HCT116 (cell line): ENCODE measurements around the gene F7. TPM values are rescaled to one million over a fixed set of nuclear protein-coding genes. Genes with fewer than 3 reads are reported as not detected.

Source experiments
- ATAC-seq: fragments of 200-7000 bp; cut with Tn5 transposase; 2 replicates; pipeline ENCODE4 v1.9.1; 2020; ENCODE audit warnings: mild to moderate bottlenecking, moderate library complexity
- BruUV-seq: library from RNA; stranded (reverse); fragments of 400-500 nt; replicated peaks from 2 replicates; lab custom pipeline; 2021; lab: Mats Ljungman, UMichigan
- CTCF ChIA-PET: fragments of 300-600 bp; sonication (Branson Sonifier 250); formaldehyde crosslinking; loops from one replicate; lab custom pipeline; 2021; ENCODE audit warnings: antibody characterized with exemption; lab: Charles Lee
- POLR2A ChIA-PET: fragments of 300-600, 350-600 bp; sonication (Branson Sonifier 250); formaldehyde crosslinking; loops from one replicate; lab custom pipeline; 2021; ENCODE audit warnings: antibody characterized with exemption; lab: Charles Lee
- RAD21 ChIA-PET, 2 experiments: fragments of 300-600 bp; sonication (Branson Sonifier 250); formaldehyde crosslinking; loops; one replicate each; lab custom pipeline; 2023; ENCODE audit warnings: low total read pairs in 2 of 2; ENCODE audit not compliant: uncharacterized antibody in 2 of 2, unreplicated experiment in 2 of 2, low non-redundant PET in 1 of 2; lab: Charles Lee
- DNase-seq: peaks from one replicate; pipeline ENCODE4 v3.0.0-alpha.2; 2010; ENCODE audit warnings: low read depth, low spot score
- H2AFZ ChIP-seq: fragments of 200-600 bp; shearing (Covaris generic), sonication (generic); 2 replicates; pipeline ENCODE4 v1.6.1; 2017; ENCODE audit warnings: low read depth, mixed run types, mixed read lengths, antibody characterized with exemption, low read length; ENCODE audit not compliant: poor library complexity, severe bottlenecking
- H3K27ac ChIP-seq: 2 replicates; pipeline ENCODE4 v1.5.1; 2012; ENCODE audit warnings: low read depth, low read length
- H3K27me3 ChIP-seq: fragments of 200-600 bp; sonication (generic); 2 replicates; pipeline ENCODE4 v1.6.1; 2016; ENCODE audit warnings: mixed run types, low read length, mixed read lengths; ENCODE audit not compliant: insufficient read depth
- H3K36me3 ChIP-seq, 2 experiments: fragments of 200-500 bp in 1 of 2; fragments of 200-600 bp in 1 of 2; sonication (Bioruptor generic) in 1 of 2; sonication (generic) in 1 of 2; 2 replicates each; pipeline versions ENCODE4 v1.5.1 to v1.6.1; 2014 to 2016; ENCODE audit warnings: low read length in 2 of 2, inconsistent platforms in 1 of 2, mixed read lengths in 1 of 2, mixed run types in 1 of 2; ENCODE audit not compliant: insufficient read depth in 2 of 2, control insufficient read depth in 1 of 2
- H3K4me1 ChIP-seq, 2 experiments: fragments of 200-600 bp in 1 of 2; sonication (generic) in 1 of 2; 2 replicates each; pipeline versions ENCODE4 v1.5.1 to v1.6.1; 2012 to 2017; ENCODE audit warnings: low read length in 2 of 2, inconsistent platforms in 1 of 2, mild to moderate bottlenecking in 1 of 2, mixed read lengths in 1 of 2, mixed run types in 1 of 2, moderate library complexity in 1 of 2; ENCODE audit not compliant: insufficient read depth in 2 of 2, control insufficient read depth in 1 of 2
- H3K4me2 ChIP-seq: fragments of 200-600 bp; sonication (generic); 2 replicates; pipeline ENCODE4 v1.6.1; 2017; ENCODE audit warnings: mixed run types, low read length, mixed read lengths
- H3K4me3 ChIP-seq, 2 experiments: fragments of 200-600 bp in 1 of 2; sonication (generic) in 1 of 2; replicated peaks in 1 of 2; 2 replicates each; pipeline ENCODE4 v1.5.1; 2011 to 2016; ENCODE audit warnings: low read length in 2 of 2, control low read depth in 1 of 2, low read depth in 1 of 2, mild to moderate bottlenecking in 1 of 2, mixed read lengths in 1 of 2, mixed run types in 1 of 2
- H3K79me2 ChIP-seq: fragments of 200-600 bp; sonication (generic); 2 replicates; pipeline ENCODE4 v1.6.1; 2017; ENCODE audit warnings: mild to moderate bottlenecking, mixed run types, low read length, moderate library complexity, mixed read lengths; ENCODE audit not compliant: insufficient read depth
- H3K9ac ChIP-seq: fragments of 200-600 bp; sonication (generic); 2 replicates; pipeline ENCODE4 v1.6.1; 2016; ENCODE audit warnings: low read length, mixed read lengths
- H3K9me2 ChIP-seq: fragments of 200-600 bp; sonication (generic), shearing (Covaris generic); 2 replicates; pipeline ENCODE4 v1.6.1; 2017; ENCODE audit warnings: mixed run types, mild to moderate bottlenecking, moderate library complexity; ENCODE audit not compliant: insufficient read depth
- H3K9me3 ChIP-seq, 2 experiments: fragments of 200-500 bp in 1 of 2; fragments of 200-600 bp in 1 of 2; sonication (Bioruptor generic) in 1 of 2; sonication (generic) in 1 of 2; 2 replicates each; pipeline ENCODE4 v1.6.1; 2014 to 2017; ENCODE audit warnings: low read length in 2 of 2, mixed read lengths in 2 of 2, inconsistent platforms in 1 of 2, low read depth in 1 of 2, mild to moderate bottlenecking in 1 of 2, mixed run types in 1 of 2, moderate library complexity in 1 of 2; ENCODE audit not compliant: control insufficient read depth in 1 of 2, insufficient read depth in 1 of 2
- H4K20me1 ChIP-seq: fragments of 200-600 bp; sonication (generic), shearing (Covaris generic); 2 replicates; pipeline ENCODE4 v1.6.1; 2017; ENCODE audit warnings: mixed run types, mild to moderate bottlenecking, moderate library complexity; ENCODE audit not compliant: insufficient read depth
- CEBPB ChIP-seq: IDR thresholded peaks from 2 replicates; pipeline ENCODE4 v1.6.1; 2012; ENCODE audit warnings: low read depth
- EGR1 ChIP-seq: IDR thresholded peaks from 2 replicates; pipeline ENCODE4 v1.6.1; 2012; ENCODE audit warnings: low read depth
- ELF1 ChIP-seq: IDR thresholded peaks from 2 replicates; pipeline ENCODE4 v1.6.1; 2012; ENCODE audit warnings: low read depth, borderline replicate concordance
- EZH2phosphoT487 ChIP-seq: fragments of 200-600 bp; IDR thresholded peaks from 2 replicates; pipeline ENCODE4 v1.6.1; 2018; ENCODE audit warnings: antibody characterized with exemption, borderline replicate concordance
- POLR2A ChIP-seq: IDR thresholded peaks from 2 replicates; pipeline ENCODE4 v1.7.0; 2011; ENCODE audit warnings: borderline replicate concordance; ENCODE audit not compliant: insufficient read depth, insufficient read length; ENCODE audit errors: extremely low read depth
- POLR2AphosphoS5 ChIP-seq: IDR thresholded peaks from 2 replicates; pipeline ENCODE4 v1.6.1; 2011; ENCODE audit warnings: mild to moderate bottlenecking, low read depth, low read length, moderate library complexity
- SIN3A ChIP-seq: IDR thresholded peaks from 2 replicates; pipeline ENCODE4 v1.6.1; 2012; ENCODE audit warnings: low read depth
- SP1 ChIP-seq: IDR thresholded peaks from 2 replicates; pipeline ENCODE4 v1.6.1; 2012; ENCODE audit warnings: low read depth
- SRF ChIP-seq: IDR thresholded peaks from 2 replicates; pipeline ENCODE4 v1.6.1; 2012; ENCODE audit warnings: low read depth
- YY1 ChIP-seq: IDR thresholded peaks from 2 replicates; pipeline ENCODE4 v1.6.1; 2011; ENCODE audit warnings: low read length, low read depth, moderate library complexity, mild to moderate bottlenecking; ENCODE audit not compliant: insufficient replicate concordance; ENCODE audit errors: extremely low read depth
- ZFX ChIP-seq: fragments of 450-650 bp; IDR thresholded peaks from 2 replicates; pipeline ENCODE4 v1.6.1; 2017
- intact Hi-C: fragments of 100-400 bp; cut with micrococcal nuclease; formaldehyde crosslinking; loops from 2 replicates; pipeline ENCODE4 v1.10.0; 2022
- total RNA-seq: library from RNA; stranded (reverse); gene quantifications from one replicate; pipeline ENCODE4 v1.2.1, GENCODE V29; 2021; ENCODE audit not compliant: unreplicated experiment
- TF ChIP-seq, protein P1 (sequence below): IDR thresholded peaks from 2 replicates; pipeline ENCODE4 v1.6.1; 2012
- TF ChIP-seq, protein P2 (sequence below): IDR thresholded peaks from 2 replicates; pipeline ENCODE4 v1.6.1; 2012; ENCODE audit warnings: low read depth

The F7 gene
- total RNA-seq, 1 experiment from 2014 or later: not detected

DNA sequence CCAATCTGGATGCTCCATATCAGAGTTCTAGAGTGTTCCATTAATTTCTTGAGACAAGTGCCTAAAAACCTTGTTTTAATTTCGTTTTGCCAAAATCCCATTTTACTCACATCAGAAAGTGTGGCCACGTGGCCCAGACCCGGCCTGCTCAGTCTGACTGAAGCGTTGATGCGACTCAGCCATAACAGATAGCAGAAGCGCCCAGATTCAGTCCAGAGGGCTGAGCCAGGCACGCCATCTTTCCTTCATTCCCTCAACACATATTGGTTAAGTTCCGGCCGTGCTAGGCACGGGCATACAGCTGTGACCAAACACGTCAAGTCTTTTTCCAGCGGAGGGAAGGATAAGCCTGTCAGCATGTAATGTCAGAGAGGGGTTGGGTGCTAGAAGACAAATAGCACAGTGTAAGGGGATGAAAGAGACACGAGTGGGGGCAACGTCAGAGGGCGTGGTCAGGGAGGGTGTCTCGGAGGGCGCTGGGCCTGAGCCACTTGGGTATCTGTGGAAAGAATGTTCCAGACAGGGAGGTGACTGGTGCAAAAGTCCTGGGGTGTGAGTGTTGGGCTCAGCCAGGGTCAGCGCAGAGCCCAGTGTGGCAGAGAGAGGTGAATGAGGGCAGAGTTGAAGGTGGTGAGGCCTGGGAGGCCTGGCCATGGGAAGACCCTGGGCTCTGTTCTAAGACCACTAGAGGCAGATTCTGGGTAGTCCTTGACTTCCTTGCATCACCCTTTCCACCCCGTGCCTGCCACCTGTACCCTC lies 20.1 kb downstream of the F7 start:
- no TSS peak for BruUV-seq

DNA sequence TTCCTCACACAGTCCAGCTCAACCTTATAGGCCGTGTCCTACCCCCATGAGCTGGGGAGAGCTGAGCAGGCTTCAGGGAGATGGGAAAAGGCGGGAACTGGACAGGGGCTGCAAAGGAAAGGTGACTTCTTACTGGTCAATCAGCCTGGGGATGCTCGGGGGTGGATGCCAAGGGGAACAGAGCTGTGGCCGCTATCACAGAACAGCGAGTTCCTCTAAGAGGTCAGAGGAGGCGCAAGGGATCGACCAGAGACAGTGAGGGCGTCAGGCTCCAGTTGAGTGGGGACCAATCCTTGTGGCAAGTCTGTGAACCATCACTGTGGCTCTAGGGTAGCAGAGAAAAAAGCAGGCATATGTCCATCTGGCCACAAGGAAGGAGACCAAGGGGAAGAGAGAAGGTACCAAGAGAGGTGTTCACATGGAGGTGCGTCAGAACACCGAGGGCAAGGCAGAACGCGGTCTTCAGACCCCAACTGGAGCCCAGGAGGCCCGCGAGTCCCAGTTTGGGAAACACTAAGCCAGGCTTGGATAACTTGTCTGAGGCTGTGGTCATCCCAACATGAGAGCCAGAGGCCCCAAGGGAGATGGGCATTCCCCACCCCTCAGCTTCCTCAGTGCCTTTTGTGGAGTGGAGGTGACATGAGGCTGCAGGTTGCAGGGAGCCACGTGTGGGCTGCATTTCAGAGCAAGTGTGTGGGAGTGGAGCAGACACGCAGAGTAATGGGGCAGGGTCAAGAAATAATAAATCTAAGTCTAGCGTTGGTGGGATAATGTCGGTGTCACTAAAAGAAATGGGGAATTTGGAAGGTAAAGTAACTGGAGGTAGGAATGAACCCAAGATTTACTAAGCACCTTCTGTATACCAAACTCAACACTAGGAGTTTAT lies 20.9 kb downstream of the F7 start:
- Histone ChIP-seq H3K4me2 (no peak overlapping the region), H3K27ac (no peak overlapping the region), H3K79me2 (no peaks in the 10 kb centered on the region), H3K36me3 (no peaks in the 10 kb centered on the region), H3K4me3 (no peak overlapping the region), H3K4me1 (peaks cover 4 to 14% of the 10 kb centered on the region in 2 experiments; a peak in 3 of 4 replicates), H4K20me1 (no peaks in the 10 kb centered on the region), H3K27me3 (peaks cover 11% of the 10 kb centered on the region; the same call in 1 of the 2 replicates), H3K9me3 (no peaks in the 10 kb centered on the region), H2AFZ (no peak overlapping the region), H3K9ac (no peak overlapping the region), H3K9me2 (no peaks in the 10 kb centered on the region)
- DNase-seq (no peak), ATAC-seq (no peak)
- intact Hi-C loops: no loop called here
- RAD21 ChIA-PET: no interaction called here
- POLR2A ChIA-PET: no interaction called here
- BruUV-seq: no TSS peak
- CTCF ChIA-PET: no interaction called here
- no peak for TF ChIP-seq SP1
- no peak for TF ChIP-seq EZH2phosphoT487
- no peak for TF ChIP-seq EGR1
- no peak for TF ChIP-seq CEBPB
- TF ChIP-seq, protein P1, sequence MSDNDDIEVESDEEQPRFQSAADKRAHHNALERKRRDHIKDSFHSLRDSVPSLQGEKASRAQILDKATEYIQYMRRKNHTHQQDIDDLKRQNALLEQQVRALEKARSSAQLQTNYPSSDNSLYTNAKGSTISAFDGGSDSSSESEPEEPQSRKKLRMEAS: no peak
- no peak for TF ChIP-seq POLR2A
- TF ChIP-seq, protein P2, sequence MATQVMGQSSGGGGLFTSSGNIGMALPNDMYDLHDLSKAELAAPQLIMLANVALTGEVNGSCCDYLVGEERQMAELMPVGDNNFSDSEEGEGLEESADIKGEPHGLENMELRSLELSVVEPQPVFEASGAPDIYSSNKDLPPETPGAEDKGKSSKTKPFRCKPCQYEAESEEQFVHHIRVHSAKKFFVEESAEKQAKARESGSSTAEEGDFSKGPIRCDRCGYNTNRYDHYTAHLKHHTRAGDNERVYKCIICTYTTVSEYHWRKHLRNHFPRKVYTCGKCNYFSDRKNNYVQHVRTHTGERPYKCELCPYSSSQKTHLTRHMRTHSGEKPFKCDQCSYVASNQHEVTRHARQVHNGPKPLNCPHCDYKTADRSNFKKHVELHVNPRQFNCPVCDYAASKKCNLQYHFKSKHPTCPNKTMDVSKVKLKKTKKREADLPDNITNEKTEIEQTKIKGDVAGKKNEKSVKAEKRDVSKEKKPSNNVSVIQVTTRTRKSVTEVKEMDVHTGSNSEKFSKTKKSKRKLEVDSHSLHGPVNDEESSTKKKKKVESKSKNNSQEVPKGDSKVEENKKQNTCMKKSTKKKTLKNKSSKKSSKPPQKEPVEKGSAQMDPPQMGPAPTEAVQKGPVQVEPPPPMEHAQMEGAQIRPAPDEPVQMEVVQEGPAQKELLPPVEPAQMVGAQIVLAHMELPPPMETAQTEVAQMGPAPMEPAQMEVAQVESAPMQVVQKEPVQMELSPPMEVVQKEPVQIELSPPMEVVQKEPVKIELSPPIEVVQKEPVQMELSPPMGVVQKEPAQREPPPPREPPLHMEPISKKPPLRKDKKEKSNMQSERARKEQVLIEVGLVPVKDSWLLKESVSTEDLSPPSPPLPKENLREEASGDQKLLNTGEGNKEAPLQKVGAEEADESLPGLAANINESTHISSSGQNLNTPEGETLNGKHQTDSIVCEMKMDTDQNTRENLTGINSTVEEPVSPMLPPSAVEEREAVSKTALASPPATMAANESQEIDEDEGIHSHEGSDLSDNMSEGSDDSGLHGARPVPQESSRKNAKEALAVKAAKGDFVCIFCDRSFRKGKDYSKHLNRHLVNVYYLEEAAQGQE: no peak
- no peak for TF ChIP-seq ZFX
- TF ChIP-seq SRF: no peak
- no peak for TF ChIP-seq SIN3A
- TF ChIP-seq YY1: no peak
- TF ChIP-seq POLR2AphosphoS5: no peak

More for the DNA sequence above, 20.1 kb downstream of the F7 start:
- H3K36me3 ChIP-seq: no peaks in the 10 kb centered on the region
- H3K4me1 ChIP-seq: peaks cover 4 to 14% of the 10 kb centered on the region in 2 experiments; a peak in 3 of 4 replicates
- TF ChIP-seq EGR1 (no peak), ELF1 (no peak), SIN3A (no peak), POLR2A (no peak)
- H3K4me3 ChIP-seq: no peak overlapping the region
- ChIA-PET POLR2A (no interaction called here), RAD21 (no interaction called here), CTCF (no interaction called here)
- no peak overlapping the region for H3K9ac ChIP-seq
- no peak overlapping the region for H2AFZ ChIP-seq
- ATAC-seq (no peak), DNase-seq (no peak)
- no peaks in the 10 kb centered on the region for H3K9me2 ChIP-seq
- no peak overlapping the region for H3K4me2 ChIP-seq
- intact Hi-C loops: no loop called here
- no peak overlapping the region for H3K27ac ChIP-seq
- no peaks in the 10 kb centered on the region for H3K9me3 ChIP-seq
- peaks cover 4% of the 10 kb centered on the region; the same call in 1 of the 2 replicates for H3K27me3 ChIP-seq
- no peaks in the 10 kb centered on the region for H4K20me1 ChIP-seq
- no peaks in the 10 kb centered on the region for H3K79me2 ChIP-seq
